H9 (cell line): Measurements from ENCODE around the gene DUOX1. TPM values are rescaled to one million over a fixed set of nuclear protein-coding genes. Genes with fewer than 3 reads are reported as not detected.

Experiments
- DNase-seq: peaks from one replicate; pipeline ENCODE4 v3.0.0-alpha.2; 2017
- H2AFZ ChIP-seq: one replicate; pipeline ENCODE4 v1.6.1; 2013; ENCODE audit warnings: mild to moderate bottlenecking, low read length, control low read depth, moderate library complexity
- H2AK5ac ChIP-seq: 2 replicates; pipeline ENCODE4 v1.6.1; 2013; ENCODE audit warnings: low read length, control low read depth, mixed read lengths; ENCODE audit not compliant: insufficient read length
- H2BK120ac ChIP-seq: one replicate; pipeline ENCODE4 v1.6.1; 2013; ENCODE audit warnings: low read depth, mild to moderate bottlenecking, low read length, control low read depth, inconsistent platforms; ENCODE audit not compliant: poor library complexity, severe bottlenecking
- H2BK12ac ChIP-seq: 2 replicates; pipeline ENCODE4 v1.6.1; 2013; ENCODE audit warnings: low read length, control low read depth, mixed read lengths, low read depth; ENCODE audit not compliant: insufficient read length
- H2BK15ac ChIP-seq: 2 replicates; pipeline ENCODE4 v1.6.1; 2013; ENCODE audit warnings: low read depth, low read length, control low read depth
- H2BK20ac ChIP-seq: one replicate; pipeline ENCODE4 v1.6.1; 2013; ENCODE audit warnings: low read depth, mild to moderate bottlenecking, low read length, control low read depth, inconsistent platforms; ENCODE audit not compliant: poor library complexity, severe bottlenecking
- H2BK5ac ChIP-seq: 2 replicates; pipeline ENCODE4 v1.6.1; 2013; ENCODE audit warnings: low read length, control low read depth, mixed read lengths; ENCODE audit not compliant: insufficient read length
- H3K14ac ChIP-seq: 2 replicates; pipeline ENCODE4 v1.6.1; 2013; ENCODE audit warnings: low read length, control low read depth; ENCODE audit not compliant: insufficient read depth
- H3K18ac ChIP-seq: 2 replicates; pipeline ENCODE4 v1.6.1; 2013; ENCODE audit warnings: low read depth, mild to moderate bottlenecking, mixed read lengths, low read length, control low read depth; ENCODE audit not compliant: insufficient read length
- H3K23ac ChIP-seq: 2 replicates; pipeline ENCODE4 v1.6.1; 2013; ENCODE audit warnings: low read length, control low read depth, mixed read lengths, low read depth; ENCODE audit not compliant: insufficient read length
- H3K23me2 ChIP-seq: 2 replicates; pipeline ENCODE4 v1.6.1; 2013; ENCODE audit warnings: low read depth, mild to moderate bottlenecking, mixed read lengths, low read length, control low read depth; ENCODE audit not compliant: insufficient read length, poor library complexity, severe bottlenecking
- H3K27ac ChIP-seq: 2 replicates; pipeline ENCODE4 v1.5.1; 2013; ENCODE audit warnings: low read length, control low read depth, mixed read lengths, low read depth; ENCODE audit not compliant: insufficient read length
- H3K27me3 ChIP-seq: 2 replicates; pipeline ENCODE4 v1.6.1; 2013; ENCODE audit warnings: low read length, control low read depth, inconsistent platforms; ENCODE audit not compliant: insufficient read depth
- H3K4ac ChIP-seq: 2 replicates; pipeline ENCODE4 v1.6.1; 2013; ENCODE audit warnings: low read depth, mild to moderate bottlenecking, control low read depth, inconsistent platforms, low read length, moderate library complexity
- H3K4me1 ChIP-seq: 2 replicates; pipeline ENCODE4 v1.6.1; 2013; ENCODE audit warnings: low read length, control low read depth, inconsistent platforms; ENCODE audit not compliant: insufficient read depth
- H3K4me2 ChIP-seq: 2 replicates; pipeline ENCODE4 v1.6.1; 2013; ENCODE audit warnings: low read length, control low read depth, mixed read lengths; ENCODE audit not compliant: insufficient read length, insufficient read depth
- H3K56ac ChIP-seq: 2 replicates; pipeline ENCODE4 v1.6.1; 2013; ENCODE audit warnings: low read depth, mild to moderate bottlenecking, mixed read lengths, low read length, control low read depth; ENCODE audit not compliant: insufficient read length
- H3K79me1 ChIP-seq: 2 replicates; pipeline ENCODE4 v1.6.1; 2013; ENCODE audit warnings: low read depth, mild to moderate bottlenecking, moderate library complexity, low read length, control low read depth, inconsistent platforms; ENCODE audit not compliant: insufficient read depth, poor library complexity, severe bottlenecking
- H3K79me2 ChIP-seq: 2 replicates; pipeline ENCODE4 v1.6.1; 2013; ENCODE audit warnings: low read length, control low read depth, inconsistent platforms; ENCODE audit not compliant: insufficient read depth
- H3K9ac ChIP-seq: 2 replicates; pipeline ENCODE4 v1.6.1; 2013; ENCODE audit warnings: low read length, control low read depth, mixed read lengths; ENCODE audit not compliant: insufficient read length; ENCODE audit errors: extremely low read depth
- H3K9me3 ChIP-seq: one replicate; pipeline ENCODE4 v1.6.1; 2013; ENCODE audit warnings: low read depth, low read length, inconsistent platforms; ENCODE audit not compliant: control insufficient read depth
- H3T11ph ChIP-seq: one replicate; pipeline ENCODE4 v1.6.1; 2013; ENCODE audit warnings: mild to moderate bottlenecking, low read length, control low read depth, inconsistent platforms
- H4K20me1 ChIP-seq: one replicate; pipeline ENCODE4 v1.6.1; 2013; ENCODE audit not compliant: control insufficient read depth, insufficient read length, insufficient read depth
- H4K5ac ChIP-seq: 2 replicates; pipeline ENCODE4 v1.6.1; 2013; ENCODE audit warnings: low read depth, mild to moderate bottlenecking, mixed read lengths, low read length, control low read depth; ENCODE audit not compliant: insufficient read length
- H4K8ac ChIP-seq: replicated peaks from 2 replicates; pipeline ENCODE4 v1.6.1; 2013; ENCODE audit warnings: low read length, control low read depth, mixed read lengths, low read depth; ENCODE audit not compliant: insufficient read length
- H4K91ac ChIP-seq: 2 replicates; pipeline ENCODE4 v1.6.1; 2013; ENCODE audit warnings: low read depth, mild to moderate bottlenecking, moderate library complexity, mixed read lengths, low read length, control low read depth; ENCODE audit not compliant: insufficient read length
- H3K27ac Mint-ChIP-seq, 3 experiments: 2 replicates in 2 of 3; 3 replicates in 1 of 3; pipeline ENCODE4 v1.8.0; 2020 to 2021; ENCODE audit warnings: mixed read lengths in 3 of 3, mild to moderate bottlenecking in 1 of 3, moderate library complexity in 1 of 3
- H3K27me3 Mint-ChIP-seq: 2 replicates; pipeline ENCODE4 v1.8.0; 2021; ENCODE audit warnings: low read depth, mild to moderate bottlenecking, moderate library complexity, mixed read lengths
- H3K36me3 Mint-ChIP-seq, 3 experiments: 2 replicates in 2 of 3; 3 replicates in 1 of 3; pipeline ENCODE4 v1.8.0; 2020 to 2021; ENCODE audit warnings: low read depth in 3 of 3, mixed read lengths in 3 of 3; ENCODE audit not compliant: insufficient read depth in 1 of 3
- H3K4me1 Mint-ChIP-seq, 2 experiments: 2 replicates each; pipeline ENCODE4 v1.8.0; 2020; ENCODE audit warnings: mixed read lengths in 2 of 2
- H3K4me3 Mint-ChIP-seq, 2 experiments: 2 replicates in 1 of 2; 3 replicates in 1 of 2; pipeline ENCODE4 v1.8.0; 2020 to 2021; ENCODE audit warnings: mild to moderate bottlenecking in 2 of 2, mixed read lengths in 2 of 2, moderate library complexity in 1 of 2
- H3K9me3 Mint-ChIP-seq, 2 experiments: 2 replicates in 1 of 2; 3 replicates in 1 of 2; pipeline ENCODE4 v1.8.0; 2020; ENCODE audit warnings: mild to moderate bottlenecking in 2 of 2, mixed read lengths in 2 of 2, moderate library complexity in 1 of 2
- WGBS: extraction: QIAGEN DNeasy Blood & Tissue Kit; methylation state at CpG from one replicate; pipeline ENCODE4 v1.1.7; 2013; ENCODE audit warnings: missing lambda C conversion rate, low lambda C conversion rate, mixed read lengths; ENCODE audit not compliant: insufficient read length; ENCODE audit errors: extremely low coverage; 5-methylcytosine and 5-hydroxymethylcytosine counted together
- total RNA-seq: library from RNA; stranded (reverse); gene quantifications from 2 replicates; pipeline ENCODE4 v1.2.1, GENCODE V29; 2021
- TF ChIP-seq, protein P1 (sequence below): fragments of 200-600 bp; sonication (generic); conservative IDR thresholded peaks from 3 replicates; pipeline ENCODE4 v1.8.0; 2021; ENCODE audit warnings: antibody characterized with exemption, mild to moderate bottlenecking

Gene DUOX1
- total RNA-seq, 1 experiment from 2014 or later = 2.6 TPM

DNA sequence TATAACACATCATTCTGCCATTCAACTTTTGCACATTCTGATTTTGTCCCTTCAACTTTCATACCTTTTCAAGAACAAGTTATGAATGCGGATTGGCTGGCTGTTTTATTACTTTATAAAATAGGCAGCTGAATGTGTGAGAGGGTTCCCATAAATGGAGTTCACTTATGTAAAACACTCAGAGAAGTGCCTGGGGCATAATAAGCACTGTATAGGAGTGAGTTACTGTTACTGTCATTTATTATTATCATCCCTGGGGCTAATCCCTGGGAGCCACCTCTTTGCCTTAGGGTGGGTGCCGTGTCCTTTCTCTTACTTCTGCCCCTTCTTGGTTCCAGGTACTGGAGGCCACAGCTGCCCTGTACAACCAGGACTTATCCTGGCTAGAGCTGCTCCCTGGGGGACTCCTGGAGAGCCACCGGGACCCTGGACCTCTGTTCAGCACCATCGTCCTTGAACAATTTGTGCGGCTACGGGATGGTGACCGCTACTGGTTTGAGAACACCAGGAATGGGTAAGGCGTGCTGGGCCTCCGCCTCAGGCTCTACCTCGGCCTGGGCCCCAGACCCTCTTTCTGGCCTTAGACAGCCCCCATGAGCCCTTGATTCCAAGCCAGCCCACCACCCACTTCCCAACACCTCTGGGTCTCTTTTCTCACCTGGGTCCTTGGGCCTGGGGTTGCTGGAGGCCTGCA lies 10.9 kb downstream of the DUOX1 start:
- H3K9me3 ChIP-seq = no peaks in the 10 kb centered on the region
- no peak overlapping the region for H2BK120ac ChIP-seq
- H3K4me1 Mint-ChIP-seq = peaks cover 3 to 6% of the 10 kb centered on the region in 2 experiments; a peak in 2 of 4 replicates
- no peak for DNase-seq
- no peak overlapping the region for H2BK20ac ChIP-seq
- no peaks in the 10 kb centered on the region for H3K79me2 ChIP-seq
- H4K8ac ChIP-seq = no peak overlapping the region
- H3K79me1 ChIP-seq = no peaks in the 10 kb centered on the region
- H3K4me2 ChIP-seq = no peak overlapping the region
- H4K5ac ChIP-seq = no peak overlapping the region
- no CpG with 5 or more reads among the region's 10 CpGs for WGBS
- no peak overlapping the region for H2BK5ac ChIP-seq
- no peak overlapping the region for H3K18ac ChIP-seq
- H3K23ac ChIP-seq = no peak overlapping the region
- no peaks in the 10 kb centered on the region; a peak in 1 of 5 replicates for H3K9me3 Mint-ChIP-seq
- H2BK12ac ChIP-seq = no peak overlapping the region
- H3K27me3 Mint-ChIP-seq = peaks cover 37% of the 10 kb centered on the region
- H3K4me1 ChIP-seq = no peaks in the 10 kb centered on the region; the same call in 1 of the 2 replicates
- H3K9ac ChIP-seq = no peak overlapping the region
- H3K36me3 Mint-ChIP-seq = no peaks in the 10 kb centered on the region
- no peak overlapping the region for H3K4me3 Mint-ChIP-seq
- H3K56ac ChIP-seq = no peak overlapping the region
- H3K23me2 ChIP-seq = no peaks in the 10 kb centered on the region
- H2BK15ac ChIP-seq = no peak overlapping the region
- H2AFZ ChIP-seq = no peak overlapping the region
- TF ChIP-seq, protein P1, sequence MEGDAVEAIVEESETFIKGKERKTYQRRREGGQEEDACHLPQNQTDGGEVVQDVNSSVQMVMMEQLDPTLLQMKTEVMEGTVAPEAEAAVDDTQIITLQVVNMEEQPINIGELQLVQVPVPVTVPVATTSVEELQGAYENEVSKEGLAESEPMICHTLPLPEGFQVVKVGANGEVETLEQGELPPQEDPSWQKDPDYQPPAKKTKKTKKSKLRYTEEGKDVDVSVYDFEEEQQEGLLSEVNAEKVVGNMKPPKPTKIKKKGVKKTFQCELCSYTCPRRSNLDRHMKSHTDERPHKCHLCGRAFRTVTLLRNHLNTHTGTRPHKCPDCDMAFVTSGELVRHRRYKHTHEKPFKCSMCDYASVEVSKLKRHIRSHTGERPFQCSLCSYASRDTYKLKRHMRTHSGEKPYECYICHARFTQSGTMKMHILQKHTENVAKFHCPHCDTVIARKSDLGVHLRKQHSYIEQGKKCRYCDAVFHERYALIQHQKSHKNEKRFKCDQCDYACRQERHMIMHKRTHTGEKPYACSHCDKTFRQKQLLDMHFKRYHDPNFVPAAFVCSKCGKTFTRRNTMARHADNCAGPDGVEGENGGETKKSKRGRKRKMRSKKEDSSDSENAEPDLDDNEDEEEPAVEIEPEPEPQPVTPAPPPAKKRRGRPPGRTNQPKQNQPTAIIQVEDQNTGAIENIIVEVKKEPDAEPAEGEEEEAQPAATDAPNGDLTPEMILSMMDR = no peak
- H3K14ac ChIP-seq = no peak overlapping the region
- H2AK5ac ChIP-seq = no peak overlapping the region
- H4K20me1 ChIP-seq = no peaks in the 10 kb centered on the region
- no peak overlapping the region for H3K27ac Mint-ChIP-seq
- no peak overlapping the region for H4K91ac ChIP-seq
- H3T11ph ChIP-seq = no peak overlapping the region
- no peak overlapping the region for H3K4ac ChIP-seq
- peaks cover 12% of the 10 kb centered on the region for H3K27me3 ChIP-seq
- H3K27ac ChIP-seq = no peak overlapping the region
